Stimulated activated CD4-positive, alpha-beta T cell treated with anti-CD3 and anti-CD28 coated beads, Interleukin-12 subunit alpha, Interleukin-12 subunit beta, amount 100 ng/mL, for 48 hours (primary cell): ENCODE results near the gene METTL15.
A peak's percentile ranks its signal among the peaks of the same experiment; 100 is the strongest.
"Not testable (repeated sequence)": the region's sequence is repeated elsewhere in the genome, so short reads cannot be mapped to it uniquely, and the experiment has no call there.

Experiments
- DNase-seq, 3 donors: peaks; one replicate each; pipeline ENCODE4 v3.0.0-alpha.2; 2020; ENCODE audit warnings: low read depth in 2 of 3, low spot score in 1 of 3

Gene METTL15

DNA sequence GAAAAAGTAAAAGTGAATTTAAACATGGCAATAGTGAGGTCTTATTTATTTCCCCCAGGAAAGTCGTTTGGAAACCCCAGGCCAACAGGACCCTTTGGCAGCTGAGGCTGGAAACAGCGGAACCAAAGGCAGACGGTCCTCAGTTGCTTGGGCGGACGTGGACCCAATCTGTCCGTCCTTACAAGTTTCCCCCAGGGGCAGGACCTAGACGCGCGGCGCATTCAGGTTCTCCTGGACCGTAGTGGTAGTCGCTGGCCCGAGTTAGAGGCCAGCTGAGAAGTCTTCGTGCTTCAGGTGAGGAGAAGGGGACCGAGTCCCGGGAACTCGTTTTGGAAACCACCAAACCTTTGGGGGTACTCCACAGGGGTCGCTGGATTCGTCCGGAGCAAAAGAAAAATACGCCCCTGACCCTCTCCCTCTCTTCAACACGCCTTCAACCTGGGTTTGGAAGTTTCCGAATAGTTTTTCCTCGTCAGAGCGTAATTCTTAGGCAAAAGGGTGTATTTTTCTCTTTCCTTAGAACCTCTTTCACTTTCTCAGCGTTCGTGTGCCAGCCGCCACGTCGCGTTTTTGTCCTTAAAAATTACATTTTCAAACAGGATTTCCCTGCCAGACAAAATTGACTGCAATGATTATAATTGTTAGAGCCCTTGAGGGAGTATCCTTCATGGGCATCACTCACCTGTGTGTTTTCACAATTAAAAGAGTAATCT lies 2.1 kb downstream of the METTL15 start:
- peak; percentile 24 to 50 (median 43) for DNase-seq

DNA sequence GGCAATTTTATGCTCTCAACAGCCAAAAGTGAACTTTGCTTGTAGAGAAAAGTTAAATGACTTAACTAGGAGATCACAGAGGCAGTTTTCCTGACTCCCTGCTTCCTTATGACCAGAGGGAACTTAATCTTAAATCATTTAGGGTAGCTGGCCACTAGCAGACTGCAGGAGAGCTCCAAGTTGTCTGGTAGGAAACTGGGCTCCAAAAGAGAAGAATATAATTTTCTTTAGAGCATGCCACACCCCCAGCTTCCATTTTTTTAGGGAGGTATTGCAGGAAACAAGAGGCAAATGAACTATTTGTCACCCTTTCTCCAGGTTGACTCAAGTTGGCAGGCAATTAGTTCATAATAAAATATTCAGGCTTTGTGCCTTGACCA lies 2.6 kb downstream of the METTL15 start:
- DNase-seq: no peak

DNA sequence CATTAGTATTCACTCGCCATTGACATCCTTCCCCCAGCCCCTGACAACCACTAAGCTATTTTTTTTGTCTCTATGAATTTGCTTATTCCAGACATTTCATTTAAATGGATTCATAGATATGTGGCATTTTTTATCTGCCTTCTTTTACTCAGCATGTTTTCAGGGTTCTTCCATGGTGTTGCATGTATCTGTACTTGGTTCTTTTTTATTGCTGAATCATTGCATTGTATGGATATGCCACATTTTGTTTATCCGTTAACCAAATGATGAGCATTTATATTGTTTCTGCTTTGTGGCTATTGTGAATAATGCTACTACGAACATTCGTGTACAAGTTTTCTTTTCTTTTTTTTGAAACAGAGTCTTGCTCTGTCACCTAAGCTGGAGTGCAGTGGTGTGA lies 5.9 kb downstream of the METTL15 start:
- no peak for DNase-seq

DNA sequence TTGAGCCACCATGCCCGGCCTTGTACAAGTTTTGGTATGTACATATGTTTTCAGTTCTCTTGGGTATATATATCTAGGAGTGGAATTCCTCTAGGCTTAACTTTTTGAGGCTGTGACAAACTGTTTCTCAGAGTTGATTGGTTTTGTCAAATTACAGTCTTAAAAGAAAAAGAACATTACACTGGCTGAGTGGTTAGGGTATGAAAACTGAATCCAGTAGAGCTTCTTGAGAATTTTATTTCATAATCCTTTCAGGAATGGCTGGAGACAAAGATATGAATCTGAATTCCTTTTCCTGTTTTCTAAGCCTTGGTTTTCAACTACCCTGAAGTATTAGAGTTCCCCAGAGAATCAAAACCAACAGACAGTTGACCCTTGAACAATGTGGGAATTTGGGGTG lies 6.5 kb downstream of the METTL15 start:
- no peak for DNase-seq

DNA sequence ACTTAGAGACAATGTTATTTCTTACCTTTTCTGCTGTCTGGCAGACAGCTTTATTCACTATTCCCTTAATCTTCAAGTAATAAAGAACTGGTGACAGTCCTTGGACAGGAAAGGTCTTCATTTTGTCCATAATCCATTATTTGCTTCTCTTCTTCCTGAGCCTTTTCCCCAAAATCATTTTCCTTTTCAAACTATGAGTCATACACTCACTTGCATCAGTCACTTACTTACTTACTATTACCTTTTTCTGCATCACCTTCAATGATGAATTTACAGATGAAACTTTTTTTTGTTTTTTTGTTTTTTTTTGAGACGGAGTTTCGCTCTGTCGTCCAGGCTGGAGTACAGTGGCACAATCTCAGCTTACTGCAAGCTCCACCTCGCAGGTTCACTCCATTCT lies 9.5 kb downstream of the METTL15 start:
- DNase-seq: no peak

DNA sequence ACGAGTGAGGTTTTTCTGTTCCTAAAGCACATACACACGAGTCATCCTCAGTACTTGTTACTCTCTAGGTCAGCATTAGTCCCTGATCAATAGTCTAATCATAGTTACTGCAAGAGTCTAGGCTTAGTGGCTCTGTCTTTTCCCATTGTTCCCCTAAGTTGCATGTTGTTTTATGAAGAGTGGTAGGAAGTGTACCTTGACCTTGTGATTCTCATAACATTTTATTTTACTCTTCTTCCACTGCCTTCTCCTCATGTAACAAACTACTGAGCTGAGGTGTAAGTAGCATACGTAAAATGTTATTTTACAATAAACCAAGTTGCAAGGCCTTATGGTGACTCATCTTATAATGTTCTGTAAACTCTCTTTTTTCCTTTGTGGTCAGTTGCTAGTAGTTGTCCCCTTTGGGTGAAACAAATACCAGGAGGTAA lies 15.0 kb downstream of the METTL15 start:
- no peak for DNase-seq

DNA sequence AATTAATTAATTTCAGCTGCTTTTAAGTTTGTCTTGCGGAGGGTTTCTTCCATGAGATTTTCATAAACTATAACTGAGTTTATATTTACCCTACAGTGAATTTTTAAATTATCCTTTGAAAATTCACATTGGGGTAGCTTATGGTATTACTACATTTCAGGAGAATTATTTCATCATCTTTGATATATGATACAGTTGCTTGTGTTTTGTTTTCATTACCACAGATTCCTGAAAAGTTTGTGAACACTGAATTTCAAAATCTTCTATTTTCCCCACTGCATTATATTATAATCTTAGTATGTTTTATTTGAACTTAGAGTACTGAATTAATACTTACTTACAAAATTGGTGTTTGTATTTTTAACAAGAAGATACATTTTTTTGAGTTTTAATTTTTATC lies 24.4 kb downstream of the METTL15 start:
- no peak for DNase-seq

DNA sequence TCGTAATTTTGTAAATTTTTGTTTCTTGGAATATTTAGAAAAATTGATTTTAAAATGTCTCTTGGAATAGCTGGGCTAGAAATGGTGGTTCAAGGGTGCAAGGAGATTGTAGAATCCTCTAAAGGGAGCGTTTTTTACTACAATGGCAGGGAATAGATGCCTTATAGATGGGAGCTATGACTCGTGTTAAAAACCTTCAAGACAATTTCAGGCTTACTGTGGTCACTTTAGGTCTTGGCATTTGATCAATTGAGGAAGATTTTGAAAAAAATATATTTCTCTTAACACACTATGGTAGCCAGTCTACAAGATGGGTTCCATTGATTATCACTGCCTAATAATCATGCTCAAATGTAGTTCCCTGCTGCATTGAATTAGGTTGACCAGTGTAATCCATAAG lies 25.0 kb downstream of the METTL15 start:
- DNase-seq: no peak

DNA sequence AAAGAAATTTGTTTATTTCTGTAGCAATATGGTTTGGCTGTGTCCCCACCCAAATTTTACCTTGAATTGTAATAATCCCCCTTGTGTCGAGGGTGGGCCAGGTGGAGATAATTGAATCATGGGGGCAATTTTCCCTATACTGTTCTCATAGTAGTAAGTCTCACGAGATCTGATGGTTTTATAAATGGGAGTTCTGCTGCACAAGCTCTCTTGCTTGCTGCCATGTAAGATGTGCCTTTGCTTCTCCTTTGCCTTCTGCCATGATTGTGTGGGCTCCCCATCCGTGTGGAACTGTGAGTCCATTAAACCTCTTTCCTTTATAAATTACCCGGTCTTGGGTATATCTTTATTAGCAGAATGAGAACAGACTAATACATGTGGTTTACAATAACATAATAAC lies 28.0 kb downstream of the METTL15 start:
- DNase-seq: not testable (repeated sequence)

DNA sequence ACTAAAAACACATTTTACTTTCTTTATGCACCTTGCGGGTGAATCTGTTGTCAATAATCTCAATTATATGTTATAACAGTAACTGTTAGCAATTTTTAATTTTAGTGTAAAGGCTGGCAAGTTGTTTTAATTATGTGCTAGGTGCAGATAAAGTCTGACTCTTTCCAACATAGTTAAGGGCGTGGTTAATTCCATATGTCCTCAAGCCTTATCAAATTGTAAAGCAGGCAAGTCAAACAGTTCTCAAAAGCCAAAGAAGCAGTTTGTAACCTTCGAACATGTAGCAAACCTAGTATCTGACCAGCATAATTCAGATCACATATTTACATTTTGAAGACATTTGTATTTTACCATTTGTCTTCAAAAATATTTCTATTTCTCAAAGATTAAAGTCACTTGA lies 29.2 kb downstream of the METTL15 start:
- no peak for DNase-seq

DNA sequence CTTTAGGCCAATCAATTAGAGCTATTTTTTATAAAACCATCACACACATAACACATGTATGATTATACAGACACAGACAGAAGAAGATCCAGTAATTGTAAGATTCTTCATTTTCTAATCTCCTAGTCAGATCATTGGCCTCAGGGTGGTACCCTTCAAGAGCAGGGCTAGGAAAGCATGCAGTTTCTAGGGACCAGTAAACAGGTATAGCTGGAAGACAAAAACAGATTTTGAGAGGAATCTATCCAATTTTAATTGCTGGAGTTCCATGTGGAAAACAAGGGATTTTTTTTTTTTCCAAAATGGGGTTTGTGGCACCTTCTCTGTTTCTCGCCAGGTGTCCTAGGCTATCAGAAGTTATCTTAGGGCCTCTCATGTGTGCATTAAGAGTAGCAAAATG lies 29.6 kb downstream of the METTL15 start:
- DNase-seq: no peak

DNA sequence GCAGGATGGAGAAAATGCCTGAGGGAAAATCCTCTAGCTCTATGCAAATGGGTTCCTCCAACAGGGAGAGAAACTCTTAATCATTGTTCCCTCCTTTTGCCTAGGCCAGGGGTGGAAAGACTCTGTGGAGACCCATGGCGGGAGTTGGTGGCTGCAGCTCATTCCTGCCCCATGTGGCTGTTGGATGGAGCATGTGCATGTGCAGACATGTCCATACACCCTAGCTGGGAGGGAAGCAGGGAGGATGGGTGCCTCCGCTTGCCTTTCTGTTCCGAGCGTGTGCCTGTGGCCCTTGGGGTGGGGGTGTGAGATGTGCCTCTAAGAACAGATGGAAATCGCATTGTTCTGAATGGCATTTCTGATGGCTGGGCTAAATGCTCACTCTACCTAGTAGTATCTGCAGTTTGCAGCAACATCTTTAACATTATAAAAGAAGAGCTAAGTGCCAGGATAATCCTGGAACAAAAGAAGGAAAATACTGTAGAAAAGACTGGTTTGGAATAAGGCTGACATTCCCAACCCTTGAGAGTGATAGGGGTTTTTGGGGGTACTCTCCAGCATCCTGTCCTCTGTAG lies 31.7 kb downstream of the METTL15 start:
- DNase-seq: no peak

DNA sequence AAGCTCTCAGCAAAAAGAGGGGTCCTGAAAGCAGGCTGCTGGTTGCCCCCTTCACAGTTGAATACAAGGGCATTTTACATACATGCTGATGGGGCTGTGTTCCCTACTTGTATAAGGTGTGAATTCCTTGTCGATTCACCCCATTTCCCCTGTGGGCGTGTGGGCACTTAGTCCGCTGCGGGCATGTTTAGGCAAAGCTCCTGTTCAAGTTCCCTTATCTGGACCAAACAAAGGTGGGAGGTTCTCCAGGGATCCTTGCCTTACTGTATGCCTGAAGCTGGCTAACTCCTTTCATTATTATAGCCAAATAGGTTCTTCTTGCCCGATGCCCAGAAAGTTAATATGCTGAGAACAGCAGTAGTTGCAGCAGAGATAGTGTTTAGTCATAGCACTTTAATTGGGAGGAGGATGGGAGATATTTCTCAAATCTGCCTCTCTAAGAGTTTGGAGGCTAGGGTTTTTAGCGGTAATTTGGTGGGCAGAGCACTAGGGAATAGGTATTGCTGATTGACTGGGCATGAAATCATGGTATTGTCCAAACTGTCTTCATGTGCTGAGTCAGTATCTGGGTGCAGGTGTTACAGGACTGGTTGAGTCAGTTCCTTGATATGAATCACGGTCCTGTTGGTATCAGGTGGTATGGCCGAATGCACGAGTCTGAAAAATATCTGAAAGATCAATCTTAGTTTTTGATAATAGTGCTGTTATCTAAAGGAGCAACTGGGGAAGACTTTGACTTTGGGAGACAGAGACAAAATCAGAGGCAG lies 32.7 kb downstream of the METTL15 start:
- DNase-seq: no peak

DNA sequence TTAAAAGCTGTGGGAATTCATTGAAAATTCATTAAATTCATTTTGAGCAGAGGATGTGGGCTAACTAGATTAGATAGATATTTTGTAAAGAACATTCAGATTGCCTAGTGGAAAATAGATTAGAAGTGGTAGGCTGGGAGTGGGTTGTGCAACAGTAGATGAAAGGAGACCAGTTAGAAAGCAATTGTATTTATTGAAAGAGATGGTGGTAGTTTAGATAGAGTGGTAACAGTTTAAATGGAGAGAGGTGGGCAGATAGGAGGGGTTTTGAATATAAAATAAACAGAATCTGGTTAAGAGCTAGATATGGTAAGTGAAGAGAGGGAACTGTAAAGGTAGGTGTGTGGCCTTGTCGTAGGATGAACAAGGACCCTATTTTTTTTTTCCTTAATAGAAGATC lies 34.5 kb downstream of the METTL15 start:
- DNase-seq: no peak

DNA sequence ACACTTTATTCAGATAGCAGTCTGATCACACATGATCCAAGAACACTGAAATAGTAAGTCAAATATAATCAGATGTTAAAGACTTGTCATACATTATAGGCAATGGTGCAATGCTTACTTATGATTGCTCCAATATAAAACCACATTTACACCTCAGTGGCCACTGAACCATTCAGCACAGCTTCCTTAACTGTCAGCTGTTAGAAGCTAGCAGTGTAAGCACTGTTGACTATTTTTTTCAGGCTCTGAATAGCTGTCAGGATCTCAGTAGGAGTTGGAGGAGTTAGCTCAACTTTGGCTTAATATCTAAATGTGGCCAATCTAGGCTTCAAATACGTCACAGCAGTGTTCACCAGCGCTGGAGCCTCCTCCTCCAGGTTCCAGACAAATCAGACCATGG lies 36.6 kb downstream of the METTL15 start:
- no peak for DNase-seq

DNA sequence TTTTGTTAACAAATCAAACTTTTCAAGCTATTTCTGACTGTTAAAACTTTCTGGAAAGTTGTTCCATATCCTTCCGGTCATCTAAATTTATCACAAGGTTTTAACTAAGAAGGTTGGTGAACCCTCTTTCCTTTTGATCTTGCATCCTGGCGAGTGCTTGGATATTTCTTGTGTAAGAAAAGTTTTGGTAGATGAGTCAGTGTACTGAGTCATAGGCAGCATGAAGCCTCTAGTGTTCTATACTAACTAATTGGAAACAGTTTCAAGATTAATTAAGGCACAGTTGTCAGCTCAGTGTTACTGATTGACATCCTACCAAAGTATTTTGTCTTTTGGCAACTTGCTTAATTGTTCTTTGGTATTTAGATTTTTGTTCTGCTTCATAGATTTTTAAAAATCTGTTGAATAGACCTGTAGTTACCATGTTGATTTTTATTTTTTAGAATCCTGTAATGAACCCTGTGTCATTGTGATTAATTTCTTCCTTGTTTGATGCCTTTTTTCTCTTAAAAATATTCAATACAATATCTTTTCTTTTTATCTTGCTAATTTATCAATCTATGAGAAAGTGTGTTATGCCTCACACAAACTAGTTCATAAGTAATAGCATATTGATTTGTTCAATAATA lies 38.0 kb downstream of the METTL15 start:
- DNase-seq: no peak

DNA sequence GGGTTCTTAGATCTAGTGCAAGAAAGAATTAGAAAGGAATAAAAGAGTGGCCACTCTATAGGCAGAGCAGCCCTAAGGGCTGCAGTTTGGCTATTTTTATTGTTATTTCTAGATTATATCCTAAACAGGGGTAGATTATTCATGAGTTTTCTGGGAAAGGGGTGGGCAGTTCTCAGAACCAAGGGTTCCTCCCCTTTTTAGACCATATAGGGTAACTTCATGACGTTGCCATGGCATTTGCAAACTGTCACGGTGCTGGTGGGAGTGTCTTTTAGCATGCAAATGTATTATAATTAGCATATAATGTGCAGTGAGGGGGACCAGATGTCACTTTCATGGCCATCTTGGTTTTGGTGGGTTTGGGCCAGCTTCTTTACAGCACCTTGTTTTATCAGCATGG lies 44.6 kb downstream of the METTL15 start:
- DNase-seq: no peak

DNA sequence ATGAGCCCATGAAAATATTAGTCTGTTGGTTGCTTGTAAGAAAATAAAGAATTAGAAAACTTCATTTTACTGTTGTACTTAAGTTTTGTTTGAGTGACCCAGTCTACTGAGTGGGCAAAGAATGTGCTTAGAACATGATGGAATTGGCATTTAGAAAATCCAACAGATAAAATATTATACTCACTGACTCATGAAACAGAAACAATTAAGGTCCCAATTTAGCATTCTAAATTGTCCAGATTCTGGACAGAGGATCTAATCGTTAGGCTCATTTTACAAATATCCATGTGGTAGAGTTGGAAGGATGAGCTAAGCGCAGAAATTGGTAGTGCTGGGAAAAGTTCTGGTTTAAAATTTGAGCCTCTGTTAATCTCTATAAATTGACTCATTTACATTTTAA lies 45.4 kb downstream of the METTL15 start:
- no peak for DNase-seq

DNA sequence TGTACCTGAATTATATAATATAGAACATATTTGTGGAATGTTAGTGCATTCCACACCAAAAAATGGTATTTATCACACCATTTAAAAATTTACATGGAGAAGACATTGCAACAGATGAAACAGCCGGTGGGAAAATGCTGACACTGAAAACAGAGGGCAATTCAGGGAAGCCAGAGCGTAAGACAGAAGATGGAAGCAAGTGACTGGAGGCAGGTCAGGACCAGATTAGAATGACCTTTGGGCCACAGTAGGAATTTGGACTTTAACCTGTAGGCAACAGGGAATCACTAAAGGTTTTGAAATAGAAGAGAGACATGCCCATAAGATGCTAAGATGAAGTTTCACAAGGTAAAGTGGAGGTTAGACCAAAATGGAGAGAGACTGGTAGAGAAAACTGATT lies 60.5 kb downstream of the METTL15 start:
- DNase-seq: no peak

DNA sequence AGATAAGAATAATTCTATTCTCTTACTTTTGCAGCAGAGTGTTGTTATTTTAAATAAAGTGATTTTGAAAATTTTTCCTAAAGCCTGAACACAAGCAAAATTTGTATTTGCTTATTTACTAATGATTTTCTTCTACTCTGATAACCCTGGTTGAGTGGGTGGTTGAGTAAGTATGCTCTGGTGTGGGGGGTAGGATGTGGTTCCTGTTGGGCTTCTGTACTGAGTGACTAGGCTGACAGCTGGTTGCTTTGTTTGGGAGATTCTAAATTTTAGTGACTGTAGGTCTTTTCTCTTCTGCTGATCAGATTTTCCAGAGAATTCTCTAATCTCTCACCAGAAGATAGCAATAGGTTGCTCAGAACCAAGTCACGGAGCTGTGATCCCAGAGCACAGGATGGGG lies 61.6 kb downstream of the METTL15 start:
- DNase-seq: no peak

DNA sequence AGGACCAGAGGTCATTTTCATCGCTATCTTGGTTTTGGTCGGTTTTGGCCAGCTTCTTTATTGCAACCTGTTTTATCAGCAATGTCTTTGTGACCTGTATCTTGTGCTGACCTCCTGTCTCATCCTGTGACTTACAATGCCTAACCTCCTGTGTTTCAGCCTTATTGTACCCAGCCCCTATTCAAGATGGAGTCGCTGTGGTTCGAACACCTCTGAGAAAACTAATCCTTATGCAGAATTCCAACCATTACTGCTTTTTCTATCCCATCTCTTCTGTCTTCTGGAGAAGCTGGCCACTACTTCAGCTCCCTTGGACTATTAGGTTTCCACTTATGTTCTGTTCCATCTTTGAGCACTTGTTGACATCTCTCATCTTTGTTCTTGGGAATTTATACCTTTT lies 62.6 kb downstream of the METTL15 start:
- no peak for DNase-seq

DNA sequence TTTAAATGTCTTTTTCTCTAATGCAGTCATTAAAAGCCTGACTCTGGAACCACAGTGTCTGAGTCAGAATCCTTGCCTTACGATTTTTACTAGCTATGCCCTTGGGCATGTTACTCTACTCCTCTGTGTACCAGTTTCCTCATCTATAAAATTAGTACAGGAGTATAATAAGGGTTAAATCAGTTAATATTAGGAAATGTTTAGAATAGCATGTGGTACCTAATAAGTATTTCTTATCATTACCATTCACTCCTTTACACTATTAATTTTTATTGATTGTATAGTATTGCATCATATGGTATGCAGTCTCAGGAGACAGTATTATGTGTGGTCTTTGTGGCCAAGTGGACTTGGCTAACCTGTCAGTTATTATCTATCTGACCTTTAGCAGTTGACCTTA lies 68.2 kb downstream of the METTL15 start:
- DNase-seq: no peak
